WTC11 (cell line): ENCODE data around the gene RABL6. TPM values are rescaled to one million over a fixed set of nuclear protein-coding genes. Genes with fewer than 3 reads are reported as not detected.

Source experiments
- ATAC-seq: fragments of 200-7000 bp; cut with Tn5 transposase; 2 replicates; pipeline ENCODE4 v1.10.0; 2021; ENCODE audit warnings: mild to moderate bottlenecking, moderate library complexity
- CTCF ChIA-PET: fragments of 300-600 bp; sonication (Branson Sonifier 250); formaldehyde crosslinking; loops from one replicate; lab custom pipeline; 2021; ENCODE audit warnings: antibody characterized with exemption; lab: Charles Lee
- POLR2A ChIA-PET: fragments of 350-600 bp; sonication (Branson Sonifier 250); formaldehyde crosslinking; loops from one replicate; lab custom pipeline; 2021; ENCODE audit warnings: antibody characterized with exemption; lab: Charles Lee
- DNase-seq: peaks from one replicate; pipeline ENCODE4 v3.0.0; 2021; ENCODE audit warnings: low spot score
- H3K27ac Mint-ChIP-seq: 2 replicates; pipeline ENCODE4 v1.8.0; 2021; ENCODE audit warnings: mixed read lengths
- H3K27me3 Mint-ChIP-seq: 2 replicates; pipeline ENCODE4 v1.8.0; 2021; ENCODE audit warnings: low read depth, mild to moderate bottlenecking, moderate library complexity, mixed read lengths
- H3K36me3 Mint-ChIP-seq: 2 replicates; pipeline ENCODE4 v1.8.0; 2021; ENCODE audit warnings: mixed read lengths
- H3K4me1 Mint-ChIP-seq: 2 replicates; pipeline ENCODE4 v1.8.0; 2022; ENCODE audit warnings: mixed read lengths
- H3K4me3 Mint-ChIP-seq: 2 replicates; pipeline ENCODE4 v1.8.0; 2021; ENCODE audit warnings: mild to moderate bottlenecking, moderate library complexity, mixed read lengths
- H3K9me3 Mint-ChIP-seq: 2 replicates; pipeline ENCODE4 v1.8.0; 2021; ENCODE audit warnings: mixed read lengths
- ATF1 ChIP-seq: sonication (generic); formaldehyde crosslinking; IDR thresholded peaks from 2 replicates; pipeline ENCODE4 v1.8.1; 2023; ENCODE audit warnings: mild to moderate bottlenecking, moderate library complexity, missing genetic modification reagents
- CDX4 ChIP-seq: fragments of 250-450 bp; sonication (Bioruptor Pico); IDR thresholded peaks from 2 replicates; pipeline ENCODE4 v1.9.0; 2021; ENCODE audit warnings: moderate library complexity, mild to moderate bottlenecking, inconsistent platforms, borderline replicate concordance
- ESRRA ChIP-seq: sonication (generic); formaldehyde crosslinking; IDR thresholded peaks from 2 replicates; pipeline ENCODE4 v1.8.1; 2022; ENCODE audit warnings: mild to moderate bottlenecking, missing genetic modification reagents, borderline replicate concordance
- KAT7 ChIP-seq: sonication (generic); formaldehyde crosslinking; IDR thresholded peaks from 2 replicates; pipeline ENCODE4 v1.8.1; 2023; ENCODE audit warnings: missing genetic modification reagents, mild to moderate bottlenecking, borderline replicate concordance
- MXD4 ChIP-seq: fragments of 250-450 bp; sonication (Bioruptor Pico); IDR thresholded peaks from 2 replicates; pipeline ENCODE4 v1.8.0; 2021; ENCODE audit warnings: mild to moderate bottlenecking, moderate library complexity, borderline replicate concordance
- MYBL2 ChIP-seq: sonication (generic); formaldehyde crosslinking; IDR thresholded peaks from 2 replicates; pipeline ENCODE4 v1.8.1; 2023; ENCODE audit warnings: mild to moderate bottlenecking, moderate library complexity, missing genetic modification reagents
- NFYB ChIP-seq: sonication (generic); formaldehyde crosslinking; conservative IDR thresholded peaks from 2 replicates; pipeline ENCODE4 v1.8.0; 2022; ENCODE audit warnings: low read depth, missing genetic modification reagents
- NR2C2 ChIP-seq: sonication (generic); formaldehyde crosslinking; IDR thresholded peaks from 2 replicates; pipeline ENCODE4 v1.8.0; 2022; ENCODE audit warnings: mild to moderate bottlenecking, missing genetic modification reagents
- ZMAT4 ChIP-seq: fragments of 250-450 bp; sonication (Bioruptor Pico); IDR thresholded peaks from 2 replicates; pipeline ENCODE4 v1.9.0; 2021; ENCODE audit warnings: mild to moderate bottlenecking
- ZNF232 ChIP-seq: sonication (generic); formaldehyde crosslinking; IDR thresholded peaks from 2 replicates; pipeline ENCODE4 v1.8.0; 2022; ENCODE audit warnings: mild to moderate bottlenecking, missing genetic modification reagents
- ZNF317 ChIP-seq: sonication (generic); formaldehyde crosslinking; IDR thresholded peaks from 2 replicates; pipeline ENCODE4 v1.8.1; 2023; ENCODE audit warnings: low read depth, mild to moderate bottlenecking, moderate library complexity, missing genetic modification reagents, borderline replicate concordance
- ZNF512 ChIP-seq: sonication (generic); formaldehyde crosslinking; IDR thresholded peaks from 2 replicates; pipeline ENCODE4 v1.8.1; 2022; ENCODE audit warnings: missing genetic modification reagents, borderline replicate concordance
- ZNF671 ChIP-seq: fragments of 250-450 bp; sonication (Bioruptor Pico); IDR thresholded peaks from 2 replicates; pipeline ENCODE4 v1.8.0; 2021; ENCODE audit warnings: mild to moderate bottlenecking
- total RNA-seq: library from RNA; stranded (reverse); gene quantifications from 3 replicates; pipeline ENCODE4 v1.2.3, GENCODE V29; 2021
- TF ChIP-seq, protein P1 (sequence below): sonication (generic); formaldehyde crosslinking; conservative IDR thresholded peaks from 2 replicates; pipeline ENCODE4 v1.8.1; 2022; ENCODE audit warnings: mild to moderate bottlenecking, missing genetic modification reagents
- TF ChIP-seq, protein P2 (sequence below): sonication (generic); formaldehyde crosslinking; IDR thresholded peaks from 2 replicates; pipeline ENCODE4 v1.8.0; 2023; ENCODE audit warnings: missing genetic modification reagents, mild to moderate bottlenecking, borderline replicate concordance
- TF ChIP-seq, protein P3 (sequence below): sonication (generic); formaldehyde crosslinking; conservative IDR thresholded peaks from 2 replicates; pipeline ENCODE4 v1.8.1; 2023; ENCODE audit warnings: mild to moderate bottlenecking, low read depth, missing genetic modification reagents, moderate library complexity
- TF ChIP-seq, protein P4 (sequence below): sonication (generic); formaldehyde crosslinking; IDR thresholded peaks from 2 replicates; pipeline ENCODE4 v1.8.1; 2022; ENCODE audit warnings: mild to moderate bottlenecking, missing genetic modification reagents, moderate library complexity, borderline replicate concordance

RABL6 gene
- total RNA-seq, 1 experiment from 2014 or later: 171 TPM

DNA sequence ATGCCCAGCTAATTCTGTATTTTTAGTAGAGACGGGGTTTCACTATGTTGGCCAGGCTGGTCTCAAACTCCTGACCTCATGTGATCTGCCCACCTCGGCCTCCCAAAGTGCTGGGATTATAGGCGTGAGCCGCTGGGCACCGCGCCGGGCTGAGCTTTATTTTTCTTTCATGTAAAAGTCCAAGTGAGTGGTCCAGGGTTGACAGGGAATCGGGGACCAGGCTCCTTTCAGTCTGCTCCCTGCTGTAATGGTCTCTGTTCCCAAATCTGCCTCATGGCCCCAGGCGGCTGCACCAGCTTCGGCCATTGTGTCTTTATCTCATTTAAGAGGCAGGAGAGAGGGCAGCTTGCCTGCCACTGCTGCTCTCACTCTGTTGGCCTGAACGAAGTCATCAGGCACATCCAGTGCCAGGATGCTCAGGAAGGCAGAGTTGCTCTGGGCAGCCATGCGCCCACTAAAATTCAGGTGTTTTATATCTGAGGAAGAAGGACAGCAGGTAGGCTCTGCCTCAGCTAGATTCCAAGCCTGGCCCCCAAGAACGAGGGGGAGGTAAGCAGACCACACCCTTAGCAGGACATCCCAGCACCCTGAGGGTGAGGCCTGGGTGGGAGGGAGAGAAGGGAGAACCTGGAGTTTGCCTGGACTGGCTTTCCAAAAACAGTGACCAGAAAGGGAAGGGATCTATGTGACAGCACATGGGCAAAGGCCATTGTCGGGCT lies 13.3 kb upstream of the RABL6 start:
- Mint-ChIP-seq H3K9me3 (no peaks in the 10 kb centered on the region), H3K27me3 (peaks cover 34% of the 10 kb centered on the region), H3K4me3 (no peak overlapping the region), H3K36me3 (peaks cover 3% of the 10 kb centered on the region; the same call in 1 of the 2 replicates), H3K4me1 (peaks cover 27% of the 10 kb centered on the region), H3K27ac (peak overlapping the region; percentile 27; the same call in 1 of the 2 replicates)
- ATAC-seq (no peak), DNase-seq (no peak)
- TF ChIP-seq, protein P1, sequence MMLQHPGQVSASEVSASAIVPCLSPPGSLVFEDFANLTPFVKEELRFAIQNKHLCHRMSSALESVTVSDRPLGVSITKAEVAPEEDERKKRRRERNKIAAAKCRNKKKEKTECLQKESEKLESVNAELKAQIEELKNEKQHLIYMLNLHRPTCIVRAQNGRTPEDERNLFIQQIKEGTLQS (CRISPR knock-in tag): no peak
- TF ChIP-seq ZNF512 (CRISPR knock-in tag) (no peak), MYBL2 (CRISPR knock-in tag) (no peak), KAT7 (no peak), ESRRA (CRISPR knock-in tag) (no peak), MXD4 (CRISPR knock-in tag) (no peak), ATF1 (CRISPR knock-in tag) (no peak), NR2C2 (no peak), ZNF671 (CRISPR knock-in tag) (no peak), ZMAT4 (CRISPR knock-in tag) (no peak), CDX4 (CRISPR knock-in tag) (no peak), NFYB (CRISPR knock-in tag) (no peak), ZNF232 (CRISPR knock-in tag) (no peak), ZNF317 (CRISPR knock-in tag) (no peak)
- TF ChIP-seq, protein P2, sequence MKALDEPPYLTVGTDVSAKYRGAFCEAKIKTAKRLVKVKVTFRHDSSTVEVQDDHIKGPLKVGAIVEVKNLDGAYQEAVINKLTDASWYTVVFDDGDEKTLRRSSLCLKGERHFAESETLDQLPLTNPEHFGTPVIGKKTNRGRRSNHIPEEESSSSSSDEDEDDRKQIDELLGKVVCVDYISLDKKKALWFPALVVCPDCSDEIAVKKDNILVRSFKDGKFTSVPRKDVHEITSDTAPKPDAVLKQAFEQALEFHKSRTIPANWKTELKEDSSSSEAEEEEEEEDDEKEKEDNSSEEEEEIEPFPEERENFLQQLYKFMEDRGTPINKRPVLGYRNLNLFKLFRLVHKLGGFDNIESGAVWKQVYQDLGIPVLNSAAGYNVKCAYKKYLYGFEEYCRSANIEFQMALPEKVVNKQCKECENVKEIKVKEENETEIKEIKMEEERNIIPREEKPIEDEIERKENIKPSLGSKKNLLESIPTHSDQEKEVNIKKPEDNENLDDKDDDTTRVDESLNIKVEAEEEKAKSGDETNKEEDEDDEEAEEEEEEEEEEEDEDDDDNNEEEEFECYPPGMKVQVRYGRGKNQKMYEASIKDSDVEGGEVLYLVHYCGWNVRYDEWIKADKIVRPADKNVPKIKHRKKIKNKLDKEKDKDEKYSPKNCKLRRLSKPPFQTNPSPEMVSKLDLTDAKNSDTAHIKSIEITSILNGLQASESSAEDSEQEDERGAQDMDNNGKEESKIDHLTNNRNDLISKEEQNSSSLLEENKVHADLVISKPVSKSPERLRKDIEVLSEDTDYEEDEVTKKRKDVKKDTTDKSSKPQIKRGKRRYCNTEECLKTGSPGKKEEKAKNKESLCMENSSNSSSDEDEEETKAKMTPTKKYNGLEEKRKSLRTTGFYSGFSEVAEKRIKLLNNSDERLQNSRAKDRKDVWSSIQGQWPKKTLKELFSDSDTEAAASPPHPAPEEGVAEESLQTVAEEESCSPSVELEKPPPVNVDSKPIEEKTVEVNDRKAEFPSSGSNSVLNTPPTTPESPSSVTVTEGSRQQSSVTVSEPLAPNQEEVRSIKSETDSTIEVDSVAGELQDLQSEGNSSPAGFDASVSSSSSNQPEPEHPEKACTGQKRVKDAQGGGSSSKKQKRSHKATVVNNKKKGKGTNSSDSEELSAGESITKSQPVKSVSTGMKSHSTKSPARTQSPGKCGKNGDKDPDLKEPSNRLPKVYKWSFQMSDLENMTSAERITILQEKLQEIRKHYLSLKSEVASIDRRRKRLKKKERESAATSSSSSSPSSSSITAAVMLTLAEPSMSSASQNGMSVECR: no peak
- TF ChIP-seq, protein P3, sequence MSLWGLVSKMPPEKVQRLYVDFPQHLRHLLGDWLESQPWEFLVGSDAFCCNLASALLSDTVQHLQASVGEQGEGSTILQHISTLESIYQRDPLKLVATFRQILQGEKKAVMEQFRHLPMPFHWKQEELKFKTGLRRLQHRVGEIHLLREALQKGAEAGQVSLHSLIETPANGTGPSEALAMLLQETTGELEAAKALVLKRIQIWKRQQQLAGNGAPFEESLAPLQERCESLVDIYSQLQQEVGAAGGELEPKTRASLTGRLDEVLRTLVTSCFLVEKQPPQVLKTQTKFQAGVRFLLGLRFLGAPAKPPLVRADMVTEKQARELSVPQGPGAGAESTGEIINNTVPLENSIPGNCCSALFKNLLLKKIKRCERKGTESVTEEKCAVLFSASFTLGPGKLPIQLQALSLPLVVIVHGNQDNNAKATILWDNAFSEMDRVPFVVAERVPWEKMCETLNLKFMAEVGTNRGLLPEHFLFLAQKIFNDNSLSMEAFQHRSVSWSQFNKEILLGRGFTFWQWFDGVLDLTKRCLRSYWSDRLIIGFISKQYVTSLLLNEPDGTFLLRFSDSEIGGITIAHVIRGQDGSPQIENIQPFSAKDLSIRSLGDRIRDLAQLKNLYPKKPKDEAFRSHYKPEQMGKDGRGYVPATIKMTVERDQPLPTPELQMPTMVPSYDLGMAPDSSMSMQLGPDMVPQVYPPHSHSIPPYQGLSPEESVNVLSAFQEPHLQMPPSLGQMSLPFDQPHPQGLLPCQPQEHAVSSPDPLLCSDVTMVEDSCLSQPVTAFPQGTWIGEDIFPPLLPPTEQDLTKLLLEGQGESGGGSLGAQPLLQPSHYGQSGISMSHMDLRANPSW (CRISPR knock-in tag): no peak
- TF ChIP-seq, protein P4, sequence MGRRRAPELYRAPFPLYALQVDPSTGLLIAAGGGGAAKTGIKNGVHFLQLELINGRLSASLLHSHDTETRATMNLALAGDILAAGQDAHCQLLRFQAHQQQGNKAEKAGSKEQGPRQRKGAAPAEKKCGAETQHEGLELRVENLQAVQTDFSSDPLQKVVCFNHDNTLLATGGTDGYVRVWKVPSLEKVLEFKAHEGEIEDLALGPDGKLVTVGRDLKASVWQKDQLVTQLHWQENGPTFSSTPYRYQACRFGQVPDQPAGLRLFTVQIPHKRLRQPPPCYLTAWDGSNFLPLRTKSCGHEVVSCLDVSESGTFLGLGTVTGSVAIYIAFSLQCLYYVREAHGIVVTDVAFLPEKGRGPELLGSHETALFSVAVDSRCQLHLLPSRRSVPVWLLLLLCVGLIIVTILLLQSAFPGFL (CRISPR knock-in tag): no peak
- ChIA-PET CTCF (interaction anchor here (0.6 to 1.9 kb wide), 3 partner anchors 49 to 432 kb away, joined by 3 to 13 read pairs (median 3); partner anchors contain the start of gene AJM1), POLR2A (no interaction called here)
